Measurements from ENCODE around the gene BEAN1.
A peak's percentile ranks its signal among the peaks of the same experiment; 100 is the strongest.

The BEAN1 gene, protein sequence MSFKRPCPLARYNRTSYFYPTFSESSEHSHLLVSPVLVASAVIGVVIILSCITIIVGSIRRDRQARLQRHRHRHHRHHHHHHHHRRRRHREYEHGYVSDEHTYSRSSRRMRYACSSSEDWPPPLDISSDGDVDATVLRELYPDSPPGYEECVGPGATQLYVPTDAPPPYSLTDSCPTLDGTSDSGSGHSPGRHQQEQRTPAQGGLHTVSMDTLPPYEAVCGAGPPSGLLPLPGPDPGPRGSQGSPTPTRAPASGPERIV

DNA sequence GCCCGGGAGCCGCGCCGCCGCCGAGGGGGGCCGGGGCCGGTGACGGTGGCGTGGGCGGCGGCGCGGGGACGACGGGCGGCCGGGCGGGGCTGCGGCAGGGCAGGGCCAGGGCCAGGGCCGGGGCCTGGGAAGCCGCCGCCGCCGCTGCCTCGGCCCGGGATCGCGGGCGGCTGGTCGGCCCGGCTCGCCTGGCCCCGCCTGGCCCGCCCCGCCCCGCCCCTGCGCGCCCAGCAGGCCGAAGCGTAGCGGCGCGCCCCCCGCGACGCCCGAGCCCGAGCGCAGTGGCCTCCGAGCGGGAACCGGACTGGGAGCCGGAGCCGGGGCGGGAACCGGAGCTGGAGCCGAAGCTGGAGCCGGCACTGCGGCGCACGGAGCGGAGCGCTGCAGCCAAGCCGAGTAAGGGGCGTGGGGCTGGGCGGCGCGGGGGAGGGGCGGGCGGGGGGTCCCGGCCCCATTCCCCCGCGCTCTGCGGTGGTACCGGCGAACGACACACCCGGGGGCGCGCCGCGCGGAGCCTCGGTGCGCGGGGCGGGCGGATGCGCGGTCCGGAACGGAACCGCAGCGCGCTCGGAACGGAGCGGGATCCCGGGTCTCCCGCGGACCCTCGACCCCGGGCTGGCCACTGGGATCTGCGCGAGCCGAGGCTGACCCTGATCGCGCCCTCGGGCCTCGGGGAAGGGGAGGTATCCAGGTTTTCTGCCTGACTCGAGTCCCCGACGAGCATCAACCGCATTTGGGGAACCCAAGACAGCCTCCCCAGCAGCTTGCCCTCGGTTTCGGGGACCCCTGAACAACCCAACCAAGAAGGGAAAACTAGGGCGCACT, at the start of gene BEAN1:
Gene BEAN1 (plus strand): TSS at position 260 of the 825 bp plus-strand sequence. CDS start 10,382 bp downstream, outside the sequence.
- peak; percentile 2 for DNase-seq

DNA sequence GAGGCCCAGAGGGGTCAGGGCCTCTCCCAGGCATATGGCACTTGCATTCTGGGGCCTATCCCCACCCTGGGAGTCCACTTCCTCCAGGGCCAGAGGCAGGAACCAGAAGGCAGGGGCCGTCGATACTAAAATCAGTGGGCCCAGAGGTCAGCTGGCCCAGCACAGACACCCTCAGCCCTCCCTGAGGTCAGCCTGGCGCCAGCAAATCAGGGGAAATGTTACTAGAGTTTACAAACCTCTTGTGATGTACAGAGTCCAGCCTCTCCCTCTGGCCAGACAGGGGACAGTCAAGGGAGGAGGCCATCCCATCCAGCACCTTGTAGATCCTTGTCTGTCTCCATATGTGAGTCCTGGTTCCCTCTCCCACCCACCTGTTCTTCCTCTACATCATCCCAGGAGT, 49.8 kb upstream of the BEAN1 start:
- DNase-seq: no peak

DNA sequence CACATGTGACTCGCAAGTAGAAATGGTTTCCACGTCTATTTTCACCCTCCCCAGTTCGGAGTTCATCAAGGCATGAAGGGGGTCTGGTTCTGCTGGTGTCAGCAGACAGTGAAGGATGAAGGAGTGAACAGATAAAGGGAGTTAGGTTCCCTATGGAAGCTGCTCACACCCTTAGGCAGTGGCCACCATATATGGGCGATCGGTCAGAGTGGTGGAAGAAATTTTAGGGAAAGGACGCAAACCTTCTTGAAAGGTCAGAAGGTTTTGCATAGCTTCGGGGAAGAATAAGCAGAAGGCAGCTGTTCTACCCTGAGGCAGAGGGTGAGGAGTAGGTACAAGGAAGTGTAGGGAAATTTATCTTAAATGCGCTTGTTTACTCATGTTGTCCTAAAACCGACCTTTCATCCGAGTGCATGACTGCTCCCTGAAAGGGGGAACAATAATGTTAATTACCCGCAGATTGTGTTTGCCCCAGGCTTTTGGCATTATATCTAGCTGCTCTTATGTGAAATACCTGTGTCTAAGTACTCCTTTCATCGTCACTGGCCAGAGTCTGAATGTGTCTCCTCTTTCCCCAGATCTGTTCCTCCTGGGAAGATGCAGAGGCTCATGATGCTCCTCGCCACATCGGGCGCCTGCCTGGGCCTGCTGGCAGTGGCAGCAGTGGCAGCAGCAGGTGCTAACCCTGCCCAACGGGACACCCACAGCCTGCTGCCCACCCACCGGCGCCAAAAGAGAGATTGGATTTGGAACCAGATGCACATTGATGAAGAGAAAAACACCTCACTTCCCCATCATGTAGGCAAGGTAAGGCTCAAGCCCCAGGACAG, 48.1 kb upstream of the BEAN1 start:
- DNase-seq: no peak

DNA sequence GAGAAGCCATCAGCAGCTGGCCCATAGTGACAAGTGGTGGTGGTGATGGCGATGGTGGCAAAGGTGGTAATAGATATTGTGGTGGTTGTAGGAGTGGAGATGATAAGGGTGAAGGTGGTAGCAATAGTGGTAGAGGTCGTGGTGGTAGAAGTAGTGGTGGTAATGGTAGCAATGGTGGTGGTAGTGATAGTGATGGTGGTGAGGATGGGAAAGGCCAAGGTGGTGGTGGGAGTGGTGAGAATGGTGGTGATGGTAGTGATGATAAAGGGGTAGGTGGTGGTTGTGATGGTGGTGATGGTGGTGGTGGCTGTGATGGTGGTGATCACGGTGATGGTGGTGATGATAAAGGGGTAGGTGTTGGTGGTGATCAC, 47.5 kb upstream of the BEAN1 start:
- DNase-seq: no peak

DNA sequence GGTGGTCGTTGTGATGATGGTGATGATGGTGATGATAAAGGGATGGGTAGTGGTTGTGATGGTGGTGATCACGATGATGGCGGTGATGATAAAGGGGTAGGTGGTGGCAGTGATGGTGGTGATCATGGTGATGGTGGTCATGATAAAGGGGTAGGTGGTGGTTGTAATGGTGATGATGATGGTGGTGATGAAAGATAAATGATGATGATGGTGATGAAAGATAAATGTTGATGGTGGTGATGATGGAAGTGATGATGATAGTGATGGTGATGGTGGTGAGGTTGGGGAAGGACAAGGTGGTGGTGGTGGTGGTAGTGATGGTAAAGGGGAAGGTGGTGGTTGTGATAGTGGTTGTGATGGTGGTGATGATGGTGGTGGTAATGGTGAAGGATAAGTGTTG, 46.7 kb upstream of the BEAN1 start:
- DNase-seq: no peak

DNA sequence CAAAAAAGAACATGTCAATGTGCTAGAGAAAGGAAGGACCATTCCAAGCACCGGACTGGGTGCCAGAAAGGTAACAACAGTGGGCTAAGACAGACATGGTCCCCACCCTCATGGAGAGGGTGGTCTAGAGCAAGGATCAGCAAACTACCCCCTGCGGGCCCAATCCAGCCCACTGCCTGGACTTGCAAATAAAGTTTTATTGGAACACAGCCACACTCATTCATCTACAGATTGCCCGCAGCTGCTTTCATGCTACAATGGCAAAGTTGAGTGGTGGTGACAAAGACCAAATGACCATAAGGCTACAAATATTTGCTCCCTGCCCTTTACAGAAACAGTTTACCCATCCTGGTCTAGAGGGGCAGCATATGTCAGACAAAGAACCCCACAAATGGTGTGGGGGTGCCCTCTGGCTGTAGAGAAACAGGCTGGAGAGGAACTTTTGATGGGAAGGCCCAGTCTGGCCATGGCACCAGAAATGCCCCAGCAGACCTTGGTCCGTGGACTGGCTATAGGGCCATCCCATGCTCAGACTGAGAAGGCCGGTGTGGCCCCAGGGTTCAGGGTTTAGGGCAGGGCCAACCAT, 45.4 kb upstream of the BEAN1 start:
- DNase-seq: no peak

DNA sequence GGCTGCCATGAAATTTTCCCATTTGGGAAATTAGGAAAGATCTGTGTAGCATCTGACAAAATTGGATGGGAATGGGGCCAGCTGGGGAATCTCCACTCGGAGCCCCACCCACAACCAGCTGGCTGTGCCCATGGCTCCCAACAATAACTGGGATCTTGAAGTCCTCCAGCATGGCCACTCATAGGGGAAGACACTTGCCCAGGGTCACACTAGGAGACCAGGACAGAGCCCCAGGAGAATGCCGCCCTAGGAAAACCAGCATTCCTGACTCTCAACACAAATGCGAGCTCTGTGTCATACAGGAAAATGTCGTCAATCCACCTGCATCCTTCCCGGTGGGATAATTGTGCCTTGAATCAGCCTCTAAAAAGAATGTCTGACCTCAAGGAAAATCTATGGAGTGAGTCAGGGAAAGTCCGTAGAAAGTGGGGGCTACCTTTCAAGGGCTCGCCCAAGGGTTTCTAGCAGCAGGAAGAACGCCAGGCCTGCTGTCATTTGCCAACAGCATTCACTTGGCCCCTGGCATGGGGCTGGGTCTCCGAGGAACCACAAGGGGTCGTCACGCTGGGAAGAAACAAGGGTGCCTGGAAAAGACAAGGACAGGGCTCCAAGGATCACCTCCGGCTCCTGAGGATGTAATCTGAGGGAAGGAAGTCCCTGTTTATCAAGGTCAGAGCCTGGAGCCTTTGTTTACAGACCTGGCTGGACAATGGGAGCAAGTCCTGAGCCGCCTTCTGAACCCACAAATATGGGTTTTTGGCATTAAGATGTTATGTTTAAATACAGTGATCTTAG, 44.7 kb upstream of the BEAN1 start:
- DNase-seq: no peak

DNA sequence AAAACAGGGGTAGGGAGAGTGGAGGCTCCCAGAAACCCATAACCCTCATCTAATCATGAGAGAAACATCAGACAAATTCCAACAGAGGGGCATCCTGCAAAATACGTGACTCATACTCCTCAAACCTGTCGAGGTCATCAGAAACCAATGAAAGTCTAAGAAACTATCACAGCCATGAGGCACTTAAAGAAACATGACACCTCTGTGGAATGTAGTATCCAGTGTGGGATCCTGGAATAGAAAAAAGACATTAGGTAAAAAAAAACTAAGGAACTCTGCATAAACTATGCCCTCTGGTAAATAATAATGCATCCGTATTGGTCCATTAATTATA, 44.2 kb upstream of the BEAN1 start:
- DNase-seq: peak; percentile 11

DNA sequence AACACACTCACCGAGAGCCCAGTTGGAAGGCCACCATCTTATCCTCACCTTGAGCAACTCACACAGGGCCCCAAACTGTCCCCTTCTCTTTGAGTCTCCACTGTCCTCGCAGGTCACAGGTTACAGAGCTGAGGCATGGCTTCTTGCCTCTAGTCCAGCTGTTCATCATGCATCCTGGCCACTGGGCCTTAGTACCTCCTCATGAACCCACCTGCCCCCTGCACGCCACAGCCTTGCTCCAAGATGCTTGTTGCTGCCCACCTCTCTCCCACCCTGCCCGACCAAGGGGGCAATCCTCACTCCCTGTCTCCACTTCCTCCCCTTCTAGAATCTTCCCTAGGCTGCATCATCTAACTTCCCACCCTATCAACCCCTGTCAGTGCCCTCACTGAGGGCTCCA, 43.5 kb upstream of the BEAN1 start:
- DNase-seq: no peak

DNA sequence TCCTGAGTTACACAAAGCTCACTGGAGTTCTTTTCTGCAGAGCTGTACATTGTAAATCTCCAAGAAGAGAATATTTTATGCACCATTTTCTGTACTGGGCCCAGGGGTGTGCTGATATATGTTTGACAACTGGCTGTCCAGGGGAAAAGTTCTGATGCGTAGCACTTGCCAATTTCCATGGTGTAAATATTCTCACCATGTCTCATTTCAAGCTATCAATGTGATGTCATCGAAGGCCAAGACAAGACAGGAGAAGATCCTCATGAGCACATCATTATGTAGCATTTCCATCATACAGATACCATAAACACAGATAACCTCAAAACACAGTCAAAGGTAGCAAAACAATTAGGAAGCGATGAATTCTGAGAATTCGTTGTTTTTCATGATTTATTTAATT, 41.7 kb upstream of the BEAN1 start:
- DNase-seq: no peak

DNA sequence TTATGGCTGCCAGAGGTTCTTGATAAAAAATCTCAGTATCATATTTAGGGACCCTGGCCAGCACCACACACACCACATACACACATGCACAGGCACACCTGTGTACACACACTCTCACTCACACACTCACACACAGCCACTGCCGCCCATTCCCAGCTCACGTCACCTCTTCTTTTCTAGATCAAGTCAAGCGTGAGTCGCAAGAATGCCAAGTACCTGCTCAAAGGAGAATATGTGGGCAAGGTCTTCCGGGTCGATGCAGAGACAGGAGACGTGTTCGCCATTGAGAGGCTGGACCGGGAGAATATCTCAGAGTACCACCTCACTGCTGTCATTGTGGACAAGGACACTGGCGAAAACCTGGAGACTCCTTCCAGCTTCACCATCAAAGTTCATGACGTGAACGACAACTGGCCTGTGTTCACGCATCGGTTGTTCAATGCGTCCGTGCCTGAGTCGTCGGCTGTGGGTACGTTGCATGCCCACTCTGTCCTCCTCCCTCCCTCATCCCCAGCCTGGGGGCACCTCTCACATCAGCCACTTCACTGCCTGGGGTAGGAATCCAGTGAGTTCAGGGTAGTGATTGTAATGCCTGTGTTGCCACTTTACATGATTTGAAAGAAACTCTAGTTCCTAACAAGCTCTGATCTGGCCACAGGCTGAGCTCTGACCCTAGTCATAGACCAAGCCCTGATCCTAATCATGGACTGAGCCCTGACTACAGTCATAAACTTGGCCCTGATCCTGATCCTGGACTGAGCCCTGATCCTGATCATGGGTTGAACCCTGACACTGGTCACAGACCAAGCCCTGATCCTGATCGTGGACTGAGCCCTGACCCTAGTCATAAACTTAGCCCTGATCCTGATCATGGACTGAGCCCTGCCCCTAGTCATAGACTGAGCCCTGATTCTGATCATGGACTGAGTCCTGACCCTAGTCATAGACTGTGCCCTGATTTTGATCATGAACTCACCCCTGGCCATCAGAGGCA, 40.2 kb upstream of the BEAN1 start:
- DNase-seq: no peak

DNA sequence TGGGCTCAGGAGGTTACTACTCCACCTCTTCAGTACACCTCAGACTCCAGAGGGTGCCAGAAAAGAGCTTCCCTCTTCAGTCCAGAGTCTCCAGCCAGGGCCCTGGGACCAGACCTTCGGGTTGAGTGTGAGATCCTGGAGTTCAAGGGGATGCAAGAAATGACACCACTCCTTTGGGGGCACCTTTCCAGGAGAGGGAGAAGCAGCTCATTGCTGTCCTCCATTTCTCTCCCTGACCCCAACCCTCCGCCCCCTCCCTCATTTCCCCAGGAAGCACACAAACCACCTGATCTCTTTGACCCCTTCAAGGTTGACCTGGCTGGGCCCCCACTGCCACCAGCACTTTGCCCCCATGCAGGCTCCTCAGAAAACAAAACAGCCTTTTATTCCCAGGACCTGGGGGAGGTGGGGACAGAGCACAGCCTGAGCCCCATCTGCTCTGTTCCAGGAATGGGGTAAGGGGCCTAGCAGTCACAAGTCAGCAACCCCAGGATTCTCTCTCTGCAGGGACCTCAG, 39.2 kb upstream of the BEAN1 start:
- no peak for DNase-seq

DNA sequence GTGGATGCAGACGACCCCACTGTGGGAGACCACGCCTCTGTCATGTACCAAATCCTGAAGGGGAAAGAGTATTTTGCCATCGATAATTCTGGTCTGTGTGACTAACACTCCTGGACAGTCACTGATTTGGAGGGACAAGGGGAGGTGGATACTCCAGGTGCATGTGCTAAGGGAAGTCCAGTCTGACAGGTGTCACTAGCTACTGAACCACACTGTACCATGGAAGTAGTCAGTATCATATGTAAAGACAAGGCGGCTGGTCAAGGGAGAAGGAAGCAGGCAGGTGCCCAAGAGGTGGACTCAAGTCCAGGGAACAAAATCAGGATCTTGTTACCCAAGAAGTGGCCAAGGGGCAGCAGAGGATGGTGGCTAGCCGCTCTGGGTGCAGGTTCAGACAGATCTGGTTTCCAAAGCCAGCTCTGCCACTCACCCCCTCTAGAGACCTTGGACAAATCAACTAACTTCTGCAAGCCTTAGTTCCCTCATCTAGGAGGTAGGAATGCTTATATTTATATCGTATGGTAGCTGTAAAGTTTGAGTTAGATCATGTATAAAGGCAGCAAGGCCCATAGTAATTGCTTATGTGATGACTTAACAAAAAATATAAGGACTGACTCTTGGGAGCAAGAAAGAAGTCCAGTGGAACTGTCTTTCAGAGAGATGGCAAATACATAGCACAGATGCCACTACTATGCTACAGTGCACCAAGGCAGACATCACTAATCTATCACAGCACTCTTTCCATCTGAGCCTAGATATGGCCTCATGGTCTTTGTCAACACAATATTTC, 38.5 kb upstream of the BEAN1 start:
- DNase-seq: no peak

DNA sequence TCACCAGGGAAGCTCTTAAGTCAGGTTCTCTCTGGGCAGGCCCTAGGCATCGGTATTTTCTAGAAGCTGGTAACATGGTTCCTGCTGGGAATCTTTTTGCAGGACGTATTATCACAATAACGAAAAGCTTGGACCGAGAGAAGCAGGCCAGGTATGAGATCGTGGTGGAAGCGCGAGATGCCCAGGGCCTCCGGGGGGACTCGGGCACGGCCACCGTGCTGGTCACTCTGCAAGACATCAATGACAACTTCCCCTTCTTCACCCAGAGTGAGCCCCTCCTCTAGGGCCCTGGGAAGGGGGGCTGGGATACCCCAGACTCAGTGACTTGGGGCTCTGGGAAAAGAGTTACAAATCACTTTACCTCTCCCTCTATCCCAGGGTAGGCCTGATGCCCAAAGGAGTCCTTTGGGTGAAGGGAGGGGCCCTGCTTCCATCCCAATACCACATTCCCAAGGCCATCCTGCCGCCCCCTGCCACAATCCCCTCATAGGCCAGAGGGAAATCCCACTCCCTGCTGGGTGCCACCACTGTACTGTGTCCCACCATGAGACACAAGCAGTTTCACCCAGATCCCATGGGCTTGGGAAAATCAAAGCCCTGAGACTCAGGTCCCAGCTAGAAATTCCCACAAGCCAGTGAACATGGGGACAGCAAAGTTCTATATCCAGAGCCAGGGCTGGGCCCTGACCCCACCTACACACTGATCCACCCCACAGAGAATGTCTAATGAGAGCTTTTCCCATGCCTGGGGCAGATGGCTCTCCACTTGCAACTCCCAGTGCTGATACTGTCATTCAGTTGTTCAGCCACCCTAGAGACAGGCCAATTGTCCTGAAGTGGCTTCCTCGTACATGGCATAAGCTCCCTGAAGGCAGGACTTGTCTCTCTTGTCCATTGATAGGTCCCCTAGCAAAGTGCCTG, 37.6 kb upstream of the BEAN1 start:
- DNase-seq: no peak

DNA sequence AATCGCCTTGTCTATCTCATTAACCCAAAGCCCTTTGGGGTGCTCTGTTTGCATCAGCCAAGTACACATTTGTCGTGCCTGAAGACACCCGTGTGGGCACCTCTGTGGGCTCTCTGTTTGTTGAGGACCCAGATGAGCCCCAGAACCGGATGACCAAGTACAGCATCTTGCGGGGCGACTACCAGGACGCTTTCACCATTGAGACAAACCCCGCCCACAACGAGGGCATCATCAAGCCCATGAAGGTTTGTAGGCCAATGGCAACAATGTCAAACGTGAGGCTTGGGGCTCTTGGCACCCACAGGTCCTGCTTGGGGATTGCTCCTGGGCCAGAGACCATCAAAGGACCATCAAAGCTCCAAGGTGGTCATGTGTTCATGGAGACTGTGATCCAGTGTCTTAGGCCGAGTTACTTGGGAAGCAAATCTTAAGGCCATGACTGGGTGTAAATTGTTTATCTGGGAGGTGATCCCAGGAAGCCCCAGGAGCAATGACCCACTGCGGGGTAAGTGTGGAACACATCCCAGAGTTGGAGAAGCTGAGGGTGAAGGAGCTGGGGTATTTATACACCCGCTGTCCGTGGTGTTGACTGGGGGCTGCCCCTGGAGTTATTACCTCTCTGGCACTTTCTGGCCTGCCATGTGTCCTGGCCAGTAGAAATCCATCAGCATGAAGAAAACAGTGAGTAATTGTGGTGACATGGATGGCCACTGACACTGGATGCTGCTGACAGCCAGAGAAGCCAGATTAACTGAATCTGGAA, 36.6 kb upstream of the BEAN1 start:
- DNase-seq: no peak

DNA sequence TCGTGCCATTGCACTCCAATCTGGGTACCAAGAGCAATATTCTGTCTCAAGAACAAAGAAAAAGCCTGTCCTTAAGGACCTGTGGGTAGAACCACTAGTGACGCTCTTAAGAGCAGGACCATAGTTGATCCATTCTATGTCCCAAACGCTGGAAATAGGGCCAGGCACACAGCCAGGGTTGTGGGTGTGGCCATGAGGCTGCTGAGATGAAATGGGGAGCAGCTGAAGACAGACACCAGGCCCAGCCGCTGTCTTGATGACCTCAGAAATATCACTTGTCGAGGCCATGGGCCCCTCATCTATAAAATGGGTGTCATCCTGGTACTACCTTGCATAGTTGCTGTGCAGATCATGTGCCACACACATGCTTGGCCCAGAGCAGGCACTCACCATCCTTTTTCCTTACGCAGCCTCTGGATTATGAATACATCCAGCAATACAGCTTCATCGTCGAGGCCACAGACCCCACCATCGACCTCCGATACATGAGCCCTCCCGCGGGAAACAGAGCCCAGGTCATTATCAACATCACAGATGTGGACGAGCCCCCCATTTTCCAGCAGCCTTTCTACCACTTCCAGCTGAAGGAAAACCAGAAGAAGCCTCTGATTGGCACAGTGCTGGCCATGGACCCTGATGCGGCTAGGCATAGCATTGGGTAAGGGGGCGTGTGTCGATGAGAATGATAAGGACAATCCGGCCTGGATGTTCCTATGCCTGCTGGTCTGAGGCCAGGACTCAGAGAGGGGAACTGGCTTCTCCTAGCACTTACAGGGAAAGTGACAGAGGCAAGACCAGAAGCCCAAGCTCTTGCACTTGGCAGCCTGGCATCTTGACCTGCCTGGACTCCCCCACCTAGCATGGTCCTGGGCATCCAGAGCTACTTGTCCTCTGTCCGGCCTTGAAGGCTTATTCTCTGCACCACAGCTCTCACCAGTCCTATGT, 35.1 kb upstream of the BEAN1 start:
- no peak for DNase-seq

Data from NCI-H510A treated with DMSO at 0.1 percent for 48 hours (cell line).